Stimulated activated CD4-positive, alpha-beta T cell treated with anti-CD3 and anti-CD28 coated beads, Interleukin-12 subunit alpha, Interleukin-12 subunit beta, amount 100 ng/mL, for 4 hours (primary cell): ENCODE data around the gene PRR29.
"Not testable (repeated sequence)": the region's sequence is repeated elsewhere in the genome, so short reads cannot be mapped to it uniquely, and the experiment has no call there.

Experiments used
- DNase-seq: peaks from one replicate; pipeline ENCODE4 v3.0.0-alpha.2; 2020

PRR29 gene

DNA sequence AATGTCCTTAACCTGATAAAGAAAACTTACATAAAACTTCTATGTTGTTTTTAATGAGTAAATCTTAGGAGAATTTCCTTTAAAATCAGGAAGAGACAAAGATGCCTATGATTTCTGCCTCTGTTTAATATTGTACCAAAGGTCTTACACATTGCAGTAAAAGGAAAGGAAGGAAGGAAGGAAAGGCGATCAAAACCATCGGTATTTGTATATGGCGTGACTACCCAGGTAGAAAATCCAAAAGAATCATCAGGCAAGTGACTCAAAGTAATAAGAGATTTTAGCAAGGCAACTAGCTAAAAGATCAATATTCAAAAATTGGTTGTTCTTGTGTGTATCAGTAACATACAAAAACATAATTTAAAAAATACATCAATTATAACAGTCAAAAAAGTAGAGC lies 18.8 kb downstream of the PRR29 start:
- no peak for DNase-seq

DNA sequence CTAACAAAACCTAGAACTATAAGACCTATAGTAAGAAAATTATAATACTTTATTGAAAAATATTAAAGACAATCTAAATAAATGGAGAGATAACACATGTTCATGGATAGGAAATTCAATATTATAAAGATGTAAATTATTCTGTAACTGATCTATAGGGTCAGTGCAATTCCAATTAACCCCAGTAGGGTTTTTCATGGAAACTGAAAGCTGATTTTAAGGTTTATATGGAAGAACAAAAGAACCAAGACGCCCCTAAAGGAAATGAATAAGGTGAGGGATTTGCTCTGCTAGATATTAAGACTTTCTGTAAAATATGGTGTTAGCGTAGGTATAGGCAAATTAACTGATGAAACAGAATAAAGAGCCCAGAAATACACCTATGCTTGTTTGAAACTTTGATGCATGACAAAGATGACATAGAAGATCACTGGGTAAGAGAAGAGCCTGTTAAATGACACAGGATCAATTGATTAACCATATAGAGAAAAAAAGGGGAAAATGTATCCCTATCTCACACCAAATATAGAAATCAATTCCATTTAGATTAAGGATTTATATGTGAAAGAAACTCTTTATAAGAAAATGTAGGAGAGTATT lies 19.3 kb downstream of the PRR29 start:
- DNase-seq = no peak

DNA sequence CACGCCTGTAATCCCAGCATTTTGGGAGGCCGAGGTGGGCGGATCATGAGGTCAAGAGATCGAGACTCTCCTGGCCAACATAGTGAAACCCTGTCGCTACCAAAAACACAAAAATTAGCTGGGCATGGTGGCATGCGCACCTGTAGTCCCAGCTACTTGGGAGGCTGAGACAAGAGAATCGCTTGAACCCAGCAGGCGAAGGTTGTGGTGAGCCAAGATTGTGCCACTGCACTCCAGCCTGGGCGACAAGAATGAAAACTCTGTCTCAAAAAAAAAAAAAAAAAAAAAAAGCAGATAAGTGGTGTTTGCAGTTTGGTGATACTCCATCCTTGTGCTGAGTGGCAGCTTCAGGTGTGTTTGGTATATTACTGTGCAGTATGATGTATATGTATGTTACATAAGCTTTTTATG lies 21.4 kb downstream of the PRR29 start:
- not testable (repeated sequence) for DNase-seq

DNA sequence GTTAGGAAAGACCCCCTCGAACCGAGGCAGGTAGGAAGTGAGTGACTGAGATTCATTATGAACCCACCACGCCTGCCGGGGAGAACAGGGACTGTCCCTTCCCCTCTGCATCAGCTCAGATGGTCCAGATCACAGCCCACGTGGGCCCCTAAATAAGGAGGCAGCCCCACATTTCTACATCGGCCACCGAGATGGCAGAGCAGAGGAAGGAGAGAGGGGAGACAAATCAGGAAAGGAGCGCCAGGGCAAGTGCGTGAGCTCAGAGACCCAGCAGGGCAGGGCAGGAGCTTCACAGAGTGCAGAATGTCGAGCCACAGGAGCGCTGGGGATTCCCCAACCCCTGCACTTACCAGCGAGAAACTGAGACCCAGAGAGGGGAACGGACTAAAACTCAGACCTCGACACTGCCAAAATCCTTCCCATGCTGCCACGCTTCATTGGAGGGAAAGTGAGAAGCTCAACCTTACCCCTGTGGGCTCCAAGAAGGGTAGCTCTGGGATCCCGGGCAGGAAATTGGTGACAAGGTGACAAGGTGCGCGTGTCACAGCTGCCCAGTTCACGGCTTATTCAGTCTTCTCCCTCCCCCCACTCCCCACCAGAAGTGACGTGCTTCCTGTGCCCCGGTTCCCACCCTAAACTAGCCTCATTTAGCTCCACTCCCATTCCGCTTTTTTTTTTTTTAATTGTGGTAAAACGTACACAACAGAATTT lies 22.1 kb downstream of the PRR29 start, which contains the start of gene ICAM2:
TSS of gene ICAM2 (minus strand) at position 578 of the 711 bp plus-strand sequence. CDS start 13,942 bp downstream, outside the sequence.
- peak; percentile 70 for DNase-seq

DNA sequence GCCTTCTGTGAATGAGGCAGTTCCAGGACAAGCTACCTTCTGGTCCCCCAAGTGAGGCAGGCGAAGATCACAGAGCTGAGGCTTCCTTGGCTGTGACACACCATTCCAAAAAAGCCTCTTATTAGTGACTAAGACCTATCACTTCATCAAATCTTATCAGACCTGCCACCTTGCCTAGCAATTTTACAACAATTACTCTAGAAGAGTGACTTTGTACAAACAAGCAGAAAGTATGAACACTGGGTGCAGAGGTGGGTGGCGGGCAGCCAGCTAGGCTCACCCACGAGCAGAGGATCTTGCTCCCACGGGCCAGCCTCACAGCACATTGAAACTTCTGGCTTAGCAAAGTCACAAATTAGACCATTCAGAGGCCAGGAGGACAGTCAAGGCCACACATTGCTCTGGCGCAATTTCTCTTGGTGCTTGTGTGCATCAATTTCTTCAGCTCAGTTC lies 24.5 kb downstream of the PRR29 start:
- no peak for DNase-seq

DNA sequence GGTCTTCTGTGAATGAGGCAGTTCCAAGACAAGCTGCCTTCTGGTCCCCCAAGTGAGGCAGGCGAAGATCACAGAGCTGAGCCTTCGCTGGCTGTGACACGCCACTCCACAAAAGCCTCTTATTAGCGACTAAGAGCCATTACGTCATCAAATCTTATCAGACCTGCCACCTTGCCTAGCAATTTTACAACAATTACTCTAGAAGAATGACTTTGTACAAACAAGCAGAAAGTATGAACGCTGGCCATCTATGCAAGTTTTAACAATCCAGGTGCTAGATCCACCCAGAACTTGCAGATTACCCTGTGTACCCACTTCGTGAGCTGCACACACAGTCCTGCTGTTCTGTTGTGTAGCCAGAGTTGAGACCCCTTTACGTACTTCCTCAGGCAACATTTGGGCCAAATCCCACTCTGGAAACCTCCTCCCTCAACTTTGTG lies 26.1 kb downstream of the PRR29 start:
- no peak for DNase-seq

DNA sequence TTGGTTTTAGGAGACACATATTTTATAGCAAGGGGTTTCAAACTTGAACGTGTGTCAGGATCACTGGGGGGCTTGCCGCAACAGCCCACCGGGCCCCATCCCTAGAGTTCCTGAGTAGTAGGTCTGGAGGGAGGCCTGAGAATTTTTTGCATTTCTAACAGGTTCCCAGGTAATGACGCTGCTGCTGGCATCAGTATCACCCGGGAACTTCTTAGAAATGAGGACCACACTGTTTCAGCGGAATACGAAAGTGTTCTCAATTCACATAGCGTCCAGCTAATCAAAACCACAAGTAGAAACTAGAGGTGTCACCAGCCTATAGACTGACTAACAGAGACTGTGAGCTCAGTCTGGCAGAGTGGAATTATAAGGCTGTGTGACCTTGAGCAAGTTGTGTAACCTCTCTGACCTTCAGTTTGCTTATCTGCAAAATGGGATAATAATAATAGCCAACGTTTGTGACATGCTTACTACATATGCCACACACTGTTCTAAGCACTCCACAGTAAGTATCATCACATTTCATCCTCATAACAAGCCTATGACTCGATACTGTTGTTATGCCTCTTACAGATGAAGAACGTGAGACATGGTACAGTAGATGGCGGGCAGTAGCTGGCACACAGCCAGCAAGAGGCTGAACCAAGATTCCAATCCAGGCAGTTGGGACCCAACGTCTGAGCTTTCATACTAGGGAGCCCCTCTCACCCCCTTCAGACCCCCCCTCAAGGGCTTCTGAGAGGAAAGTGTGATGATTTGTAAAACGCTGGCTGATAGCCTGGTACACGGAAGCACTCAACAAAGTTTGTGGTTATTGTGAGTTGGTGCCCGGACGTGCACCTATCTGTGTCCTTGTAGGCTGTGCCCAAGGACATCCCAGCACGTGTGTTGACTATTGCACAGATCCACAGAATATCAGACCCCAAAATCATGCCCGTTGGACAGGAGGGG lies 26.9 kb downstream of the PRR29 start:
- peak; percentile 22 for DNase-seq

DNA sequence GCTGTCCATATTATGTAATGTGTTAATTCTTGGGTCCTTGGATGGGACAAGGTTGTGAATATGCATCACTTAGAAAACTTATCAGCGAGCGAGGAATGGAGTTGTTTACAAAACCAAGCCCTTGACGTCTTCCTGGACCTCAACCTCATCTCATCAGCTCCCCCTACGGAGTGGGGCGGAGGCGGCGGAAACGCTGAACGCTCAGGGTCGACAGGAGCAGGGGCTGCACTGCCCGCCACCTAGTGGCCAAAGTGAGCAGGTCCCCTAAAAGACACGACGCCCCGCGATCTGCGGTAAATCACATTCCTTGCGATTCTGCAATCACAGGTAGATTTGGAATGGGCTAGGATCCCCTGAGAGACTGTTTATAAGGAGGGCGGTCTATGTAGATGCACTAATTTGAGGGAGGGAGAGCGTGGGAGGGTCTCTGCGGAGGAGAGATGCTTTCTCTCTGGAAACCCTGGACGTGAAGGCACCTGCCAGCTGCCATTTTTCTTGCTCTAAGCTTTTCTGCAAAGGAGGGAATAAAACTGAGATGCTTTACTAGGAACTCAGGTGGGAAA lies 27.7 kb downstream of the PRR29 start:
- DNase-seq = peak; percentile 79

DNA sequence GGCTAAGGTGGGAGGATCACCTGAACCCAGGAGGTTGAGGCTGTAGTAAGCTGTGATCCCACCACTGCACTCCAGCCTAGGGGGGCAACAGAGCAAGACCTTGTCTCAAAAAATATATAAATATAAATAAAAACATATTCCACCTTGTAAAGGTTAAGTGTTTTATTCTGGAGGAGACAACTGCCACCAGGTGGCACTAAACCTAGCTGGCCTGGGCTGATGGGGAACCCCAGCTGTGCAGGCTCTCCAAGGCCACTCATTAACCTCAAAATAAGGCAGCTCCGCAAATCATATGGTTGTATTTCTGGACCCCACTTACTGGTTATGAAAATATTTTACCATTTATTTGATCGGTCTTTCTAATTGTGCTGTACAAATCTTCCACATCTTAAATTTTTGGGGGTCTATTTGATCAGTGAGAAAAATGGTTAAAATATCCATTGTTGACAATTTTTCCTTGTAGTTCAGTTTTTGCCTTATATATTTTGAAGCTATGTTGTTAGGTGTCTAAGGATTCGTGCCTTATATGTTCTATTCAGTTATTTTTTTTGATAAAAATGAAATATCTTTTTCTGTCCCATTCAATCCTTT lies 30.8 kb downstream of the PRR29 start:
- peak; percentile 61 for DNase-seq

DNA sequence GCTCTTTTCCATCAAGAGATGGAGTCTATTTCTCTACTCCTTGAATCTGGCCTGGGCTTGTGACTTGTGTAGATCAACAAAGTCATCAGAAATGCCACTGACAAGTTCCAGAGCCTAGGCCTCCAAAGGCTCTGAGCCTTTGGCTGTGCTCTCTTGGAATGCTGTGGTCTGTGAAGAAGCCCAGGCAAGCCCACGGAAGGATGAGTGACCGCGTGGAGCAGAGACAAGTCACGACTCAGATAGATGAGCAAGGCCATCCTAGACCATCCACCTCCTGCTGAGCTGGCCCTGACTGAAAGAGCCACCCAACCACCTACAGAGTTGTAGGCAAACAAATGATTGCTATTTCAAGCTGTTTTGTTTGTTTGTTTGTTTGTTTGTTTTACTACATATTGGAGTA lies 33.9 kb downstream of the PRR29 start:
- no peak for DNase-seq

DNA sequence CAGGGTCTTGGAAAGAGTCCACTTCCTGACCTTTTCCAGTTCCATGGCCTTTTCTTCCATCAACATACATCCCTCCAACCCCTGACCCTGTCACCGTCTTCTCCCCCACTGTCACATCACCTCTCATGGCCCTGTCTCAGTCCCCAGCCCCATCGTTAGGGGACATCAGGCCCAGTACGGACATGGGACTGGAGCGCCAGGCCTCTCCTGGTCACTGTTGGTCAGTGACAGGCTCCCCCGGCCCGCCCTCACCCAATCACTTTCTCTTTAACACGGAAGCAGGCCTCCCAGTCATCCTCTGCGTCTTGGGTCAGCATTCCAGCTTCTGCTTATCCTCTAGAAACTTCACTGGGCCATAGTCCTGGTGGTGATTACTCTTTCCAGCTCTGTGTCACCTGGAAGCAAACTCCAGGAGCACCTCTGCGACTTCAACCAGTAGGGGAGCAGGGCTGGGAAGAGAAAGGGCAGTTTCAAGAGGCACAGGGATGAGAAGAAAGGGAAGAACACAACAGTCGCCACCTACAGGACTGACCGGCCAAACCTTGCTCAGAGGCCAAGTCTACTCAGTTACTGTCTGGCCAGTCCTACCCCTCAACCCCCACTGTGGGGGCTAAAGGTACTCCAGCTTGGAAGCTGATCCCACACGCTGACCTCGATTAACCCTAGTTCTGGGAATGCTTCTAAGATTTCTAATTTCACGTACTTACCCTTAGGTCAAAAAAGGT lies 38.2 kb downstream of the PRR29 start:
- no peak for DNase-seq

DNA sequence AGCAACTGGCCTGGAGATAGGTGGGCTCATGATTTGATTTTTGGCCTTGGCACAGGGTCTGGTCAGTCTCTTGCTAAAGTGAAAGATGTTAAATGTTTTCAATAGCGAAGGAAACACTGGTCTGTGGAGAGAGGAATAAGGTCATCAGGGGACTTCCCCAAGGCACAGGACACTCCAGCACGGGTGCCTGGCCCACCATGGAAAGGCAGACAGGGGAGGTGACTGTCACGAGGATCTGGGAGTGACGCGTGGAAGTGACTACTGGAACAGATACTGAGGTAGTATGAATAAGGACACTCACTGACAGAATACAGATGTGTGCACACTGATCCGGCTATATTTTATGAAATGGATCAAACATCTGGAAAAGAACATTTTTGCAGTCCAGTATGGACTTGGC lies 39.0 kb downstream of the PRR29 start:
- no peak for DNase-seq

DNA sequence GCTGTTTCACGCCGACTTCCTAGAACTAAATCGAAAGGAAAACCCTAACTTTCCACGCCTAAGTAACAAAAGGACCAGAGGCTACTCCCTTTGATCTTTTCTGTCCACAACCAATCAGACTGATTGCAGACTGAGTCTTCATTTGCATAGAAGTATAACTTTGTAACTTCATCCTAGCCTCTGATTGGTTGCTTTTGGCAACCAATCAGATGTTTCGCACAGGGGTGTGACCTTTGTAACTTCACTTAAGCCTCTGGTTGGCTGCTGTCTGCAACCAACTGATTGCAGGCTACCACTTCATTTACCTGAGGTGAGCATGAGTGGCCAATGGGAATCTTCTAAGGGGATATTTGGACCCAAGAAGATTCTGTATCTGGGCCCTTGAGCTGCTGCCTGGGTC lies 39.7 kb downstream of the PRR29 start:
- no peak for DNase-seq

DNA sequence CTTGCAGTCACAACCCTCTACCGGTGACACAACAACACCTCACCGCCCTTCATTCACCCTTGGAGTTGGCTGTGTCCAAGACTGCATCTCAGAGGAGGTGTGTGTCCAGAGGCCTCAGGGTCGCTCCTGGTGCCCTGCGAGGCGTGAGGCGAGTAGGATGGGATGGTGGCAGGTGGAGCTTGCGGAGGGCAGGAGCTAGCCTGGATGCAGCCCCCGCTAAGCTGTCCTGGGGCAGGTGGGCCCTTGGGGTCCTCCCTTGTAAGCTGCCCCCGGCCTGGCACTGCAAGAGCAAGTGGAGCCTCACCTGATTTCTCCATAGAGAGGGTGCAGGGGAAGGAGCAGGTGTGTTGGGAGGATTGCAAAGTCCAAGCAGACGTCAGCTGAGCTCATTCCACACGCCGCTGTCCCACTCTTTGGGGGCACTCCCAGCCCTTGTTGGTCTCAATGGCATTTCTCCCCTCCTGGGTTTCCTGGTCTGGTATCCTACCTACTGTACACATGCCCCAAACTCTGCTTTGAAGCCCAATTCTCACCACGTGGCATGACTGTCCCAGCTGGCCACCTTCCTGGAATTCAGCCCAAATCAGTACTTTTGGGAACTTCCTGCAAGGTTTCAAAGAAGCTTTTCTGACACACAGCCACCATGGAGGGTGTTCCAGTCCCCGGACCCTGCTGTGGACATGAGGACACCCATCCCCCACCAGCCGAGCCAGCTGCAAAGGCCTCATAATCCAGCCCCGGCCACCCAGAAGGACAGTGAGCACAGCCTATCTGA lies 40.4 kb downstream of the PRR29 start:
- no peak for DNase-seq

DNA sequence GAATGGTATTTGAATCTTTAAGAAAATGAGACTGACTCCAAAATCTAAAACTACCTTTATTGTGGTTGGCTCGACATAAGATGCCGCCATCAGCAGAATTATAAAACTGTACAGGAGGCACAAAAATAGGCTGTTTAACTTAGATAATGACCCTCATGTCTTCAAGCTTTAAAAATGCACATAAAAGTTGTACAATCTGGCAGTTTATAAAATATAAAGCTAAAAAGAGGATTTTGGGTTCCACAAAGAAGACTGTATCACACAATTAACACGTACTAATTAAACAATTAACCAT lies 40.9 kb downstream of the PRR29 start:
- no peak for DNase-seq

DNA sequence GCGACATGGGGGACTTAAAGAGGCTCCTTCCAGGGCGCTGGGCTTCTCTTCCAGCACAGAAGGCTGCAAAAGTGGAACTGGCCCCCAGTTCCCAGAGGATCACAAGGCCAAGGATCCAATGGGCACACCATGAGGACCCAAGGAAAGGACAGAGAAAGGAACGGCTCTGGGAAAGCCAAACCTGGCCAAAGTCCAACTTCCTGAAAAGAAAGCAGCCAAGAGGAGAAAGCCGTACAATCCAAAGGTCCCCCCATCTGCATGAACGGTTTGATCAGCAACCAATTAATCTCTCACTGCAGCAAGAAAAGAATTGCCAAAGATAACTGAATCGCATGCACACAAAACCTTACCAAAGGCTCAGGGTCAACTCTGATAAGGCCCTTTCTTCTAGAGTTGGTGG lies 42.1 kb downstream of the PRR29 start:
- no peak for DNase-seq

DNA sequence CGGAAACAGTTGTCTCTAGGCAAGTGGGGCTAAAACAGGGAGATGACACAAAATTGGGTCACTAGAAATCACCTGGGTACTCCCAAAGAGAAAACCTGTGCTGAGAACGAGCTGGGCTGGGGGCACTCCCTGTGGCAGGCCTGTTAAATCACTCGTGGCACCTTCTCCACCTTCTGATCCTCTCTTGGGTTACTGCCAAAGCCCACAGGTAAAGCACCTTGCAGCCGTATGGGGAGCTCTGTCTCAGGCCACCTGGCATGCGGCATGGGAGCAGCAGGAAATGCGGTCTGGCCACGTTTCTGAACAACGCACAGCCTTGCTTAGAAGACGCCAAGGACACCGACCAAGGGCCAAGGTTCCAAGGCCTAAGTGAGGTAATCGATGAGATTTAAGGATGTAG lies 43.8 kb downstream of the PRR29 start:
- DNase-seq = no peak

DNA sequence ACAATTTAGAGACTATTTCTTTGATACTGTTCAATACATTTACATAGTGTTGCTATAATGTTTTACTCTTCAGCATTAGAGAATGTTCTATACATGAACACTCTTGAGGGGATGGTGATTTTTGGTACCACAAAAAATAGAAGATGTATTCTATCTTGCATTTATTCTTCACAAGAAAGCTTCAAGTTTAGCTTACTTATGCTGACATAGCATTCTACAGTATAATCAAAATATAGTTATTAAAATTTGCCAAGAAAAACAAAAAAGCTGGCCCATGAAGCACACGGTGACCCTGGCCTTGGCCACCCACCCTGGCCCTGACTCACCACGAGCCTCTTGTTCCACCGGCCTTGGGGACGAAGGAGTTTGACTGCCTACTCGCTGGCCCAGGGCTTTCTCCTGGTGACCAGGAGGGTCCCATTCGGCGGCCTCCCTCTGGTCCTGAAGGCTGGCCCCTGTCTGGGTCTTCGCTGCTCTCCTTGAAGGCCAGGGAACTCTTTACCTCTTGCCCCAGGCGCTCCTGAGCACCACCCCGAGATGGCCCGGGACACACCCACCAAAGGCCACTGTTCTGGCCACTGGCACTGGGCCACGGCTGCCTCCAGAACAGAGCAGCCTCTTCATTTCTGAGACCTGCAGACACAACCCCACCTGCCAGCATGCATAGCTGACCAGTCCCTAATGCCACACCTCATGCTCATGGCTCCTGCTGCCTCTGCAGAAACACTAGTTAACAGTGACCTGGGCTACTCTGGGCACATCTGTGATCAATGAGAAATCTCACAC lies 44.7 kb downstream of the PRR29 start:
- DNase-seq = no peak

DNA sequence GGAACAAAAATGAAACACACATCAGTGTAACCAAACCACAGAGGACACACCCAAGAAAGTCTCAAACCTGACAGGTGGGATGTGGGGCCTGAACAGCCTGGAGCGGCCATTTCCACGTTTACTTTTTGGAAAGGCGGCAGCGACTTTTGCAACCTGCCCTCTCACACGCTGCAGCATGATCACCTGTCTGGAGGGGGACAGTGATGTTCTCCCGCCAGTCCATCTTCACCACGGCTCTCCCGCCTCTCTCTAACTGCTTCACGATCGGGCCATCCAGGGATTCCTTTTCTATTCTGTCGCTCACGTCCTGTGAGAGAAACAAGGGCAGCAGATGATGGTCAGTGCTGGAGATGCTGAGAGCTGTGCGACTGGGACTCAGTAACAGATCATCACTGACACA lies 47.0 kb downstream of the PRR29 start:
- no peak for DNase-seq

DNA sequence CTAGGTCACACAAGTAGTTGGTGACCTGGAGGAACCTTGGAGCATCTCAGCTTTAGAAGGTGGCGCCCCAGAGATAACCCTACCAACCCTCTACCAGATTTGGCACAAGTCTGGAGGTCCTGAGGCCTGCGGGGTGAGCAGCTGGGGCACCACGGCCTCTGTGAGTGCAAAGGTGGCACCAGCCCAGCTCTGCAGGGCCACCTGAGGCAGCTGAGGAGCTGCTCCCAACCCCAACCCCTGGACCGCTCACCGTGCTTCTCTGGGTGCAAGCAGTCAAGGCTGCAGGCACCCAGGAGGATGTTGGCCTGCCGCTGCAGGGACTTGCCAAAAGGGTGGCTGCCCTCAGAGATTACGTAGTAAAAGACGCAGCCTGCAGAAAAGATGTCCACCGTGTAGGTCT lies 50.7 kb downstream of the PRR29 start:
- DNase-seq = no peak

DNA sequence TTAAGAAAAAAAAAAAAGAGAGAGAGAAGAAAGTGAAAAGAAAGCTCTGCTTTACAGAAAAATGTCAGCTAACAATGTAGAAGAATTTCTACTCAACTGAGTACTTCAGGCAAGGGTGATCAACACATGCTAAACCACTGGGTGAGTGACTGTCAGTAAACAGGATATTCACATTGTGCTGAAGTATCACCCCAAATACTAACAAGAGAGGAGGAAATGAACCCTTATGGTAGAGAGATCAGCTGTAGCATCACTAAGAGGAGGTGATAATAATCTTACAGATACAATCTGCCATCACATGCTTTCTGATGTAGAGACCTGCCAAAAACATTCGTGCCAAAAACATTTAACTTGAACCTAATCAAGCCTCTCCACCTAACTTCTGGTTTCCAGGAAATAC lies 53.0 kb downstream of the PRR29 start:
- DNase-seq = no peak
